Astrocyte of the cerebellum (primary cell): ENCODE measurements around the gene MYO7B.
A peak's percentile ranks its signal among the peaks of the same experiment; 100 is the strongest.

Experiments
- DNase-seq: peaks from one replicate; pipeline ENCODE4 v3.0.0-alpha.2; 2011; ENCODE audit warnings: low read depth
- H3K4me3 ChIP-seq: 2 replicates; pipeline ENCODE4 v1.5.1; 2011; ENCODE audit warnings: mild to moderate bottlenecking, low read depth, low read length, moderate library complexity
- CTCF ChIP-seq: IDR thresholded peaks from 2 replicates; pipeline ENCODE4 v1.5.1; 2012; ENCODE audit warnings: low read length, low read depth, moderate library complexity, mild to moderate bottlenecking; ENCODE audit errors: missing control alignments
- in situ Hi-C: cut with HindIII; loops from 2 replicates; pipeline ENCODE4 v1.10.0; 2017; ENCODE audit warnings: low sequenced_read_pairs

MYO7B gene

GRCh38 chr2:127560201-127560930 lies 24.9 kb downstream of the MYO7B start:
- no peak for DNase-seq
- TF ChIP-seq CTCF = peak; percentile 17
- no peak overlapping the region for H3K4me3 ChIP-seq
- in situ Hi-C loops = no loop called here

- no peak overlapping the region for H3K4me3 ChIP-seq
- TF ChIP-seq CTCF = peak; percentile 0
- no peak for DNase-seq
- in situ Hi-C loops = no loop called here
These were observed 25.4 kb downstream of the MYO7B start for GRCh38 chr2:127560931-127561280.

- no peak for DNase-seq
- in situ Hi-C loops = no loop called here
- no peak for TF ChIP-seq CTCF
These were observed 25.9 kb downstream of the MYO7B start for GRCh38 chr2:127561371-127561770.

GRCh38 chr2:127562936-127563335 lies 27.5 kb downstream of the MYO7B start:
- in situ Hi-C loops = no loop called here
- TF ChIP-seq CTCF = no peak
- no peak for DNase-seq
- H3K4me3 ChIP-seq = no peak overlapping the region

More at GRCh38 chr2:127561371-127561770, 25.9 kb downstream of the MYO7B start:
- H3K4me3 ChIP-seq = no peak overlapping the region

GRCh38 chr2:127563458-127564428 lies 28.3 kb downstream of the MYO7B start:
- DNase-seq = no peak
- in situ Hi-C loops = no loop called here
- no peak for TF ChIP-seq CTCF
- no peak overlapping the region for H3K4me3 ChIP-seq

- no peak for TF ChIP-seq CTCF
- no peak for DNase-seq
These were observed 29.2 kb downstream of the MYO7B start for GRCh38 chr2:127564429-127565260.

More at GRCh38 chr2:127564429-127565260, 29.2 kb downstream of the MYO7B start:
- in situ Hi-C loops = no loop called here
- H3K4me3 ChIP-seq = no peak overlapping the region
